ENCODE results near the gene OCSTAMP.

OCSTAMP gene

GRCh38 chr20:46501337-46501942 lies 49.0 kb downstream of the OCSTAMP start:
- H3K4me3 ChIP-seq (ENCODE audit: low read depth in 1 of 2, low read length in 2 of 2) = no peak overlapping the region
- H3K9me3 ChIP-seq (ENCODE audit: low read length) = peaks cover 12% of the 10 kb centered on the region
- no peak overlapping the region for H3K9ac ChIP-seq (ENCODE audit: low read length)
- H3K27ac ChIP-seq (ENCODE audit: low read depth, low read length) = no peak overlapping the region
- no peaks in the 10 kb centered on the region for H3K4me1 ChIP-seq (ENCODE audit: insufficient read depth, low read length)
- H3K36me3 ChIP-seq (ENCODE audit: insufficient read depth, low read length) = no peaks in the 10 kb centered on the region
- H3K27me3 ChIP-seq (ENCODE audit: control insufficient read depth in 1 of 2, insufficient read depth in 2 of 2, low read length in 2 of 2) = no peaks in the 10 kb centered on the region

- Histone ChIP-seq H3K36me3 (ENCODE audit: insufficient read depth, low read length) (no peaks in the 10 kb centered on the region), H3K27me3 (ENCODE audit: control insufficient read depth in 1 of 2, insufficient read depth in 2 of 2, low read length in 2 of 2) (no peaks in the 10 kb centered on the region), H3K9ac (ENCODE audit: low read length) (no peak overlapping the region), H3K27ac (ENCODE audit: low read depth, low read length) (no peak overlapping the region), H3K4me1 (ENCODE audit: insufficient read depth, low read length) (no peaks in the 10 kb centered on the region), H3K9me3 (ENCODE audit: low read length) (no peaks in the 10 kb centered on the region), H3K4me3 (ENCODE audit: low read depth in 1 of 2, low read length in 2 of 2) (no peak overlapping the region)
These were observed 56.4 kb downstream of the OCSTAMP start for GRCh38 chr20:46494077-46494476.

DNA sequence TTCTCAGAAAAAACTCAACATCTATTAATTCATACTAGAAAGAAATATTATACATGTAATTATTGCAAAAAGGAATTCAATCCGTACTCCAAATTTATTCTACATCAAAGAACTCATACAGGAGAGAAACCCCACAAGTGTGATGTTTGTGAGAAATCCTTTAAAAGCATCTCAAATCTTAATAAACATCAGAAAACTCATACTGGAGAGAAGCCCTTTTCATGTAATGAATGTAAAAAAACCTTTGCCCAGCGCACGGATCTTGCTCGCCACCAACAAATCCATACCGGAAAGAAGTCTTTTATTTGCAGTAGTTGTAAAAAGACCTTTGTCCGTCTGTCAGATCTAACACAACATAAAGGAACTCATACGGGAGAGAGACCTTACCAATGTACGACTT lies 59.1 kb downstream of the OCSTAMP start:
- no peaks in the 10 kb centered on the region for H3K36me3 ChIP-seq (ENCODE audit: insufficient read depth, low read length)
- H3K9me3 ChIP-seq (ENCODE audit: low read length) = no peaks in the 10 kb centered on the region
- H3K4me1 ChIP-seq (ENCODE audit: insufficient read depth, low read length) = no peaks in the 10 kb centered on the region
- no peak overlapping the region for H3K9ac ChIP-seq (ENCODE audit: low read length)
- no peak overlapping the region for H3K27ac ChIP-seq (ENCODE audit: low read depth, low read length)
- no peak overlapping the region for H3K4me3 ChIP-seq (ENCODE audit: low read depth in 1 of 2, low read length in 2 of 2)
- no peaks in the 10 kb centered on the region for H3K27me3 ChIP-seq (ENCODE audit: control insufficient read depth in 1 of 2, insufficient read depth in 2 of 2, low read length in 2 of 2)
